Muscle of arm (tissue), 12 donors: Measurements from ENCODE around the gene LCNL1. TPM values are rescaled to one million over a fixed set of nuclear protein-coding genes. Genes with fewer than 3 reads are reported as not detected.

ENCODE experiments used
- DNase-seq: peaks from one replicate; pipeline ENCODE4 v3.0.0-alpha.2; 2013
- polyA plus RNA-seq, 12 donors: library from polyadenylated mRNA; unstranded; fragments of 120-200 nt; gene quantifications; one replicate each; pipeline ENCODE4 v1.2.1, GENCODE V29; 2013; ENCODE audit not compliant: insufficient read length in 12 of 12

Gene LCNL1
- polyA plus RNA-seq, 12 donors = 0.19 to 0.74 (median 0.54) TPM; not detected in 2

- no peak for DNase-seq
These were observed 27.3 kb downstream of the LCNL1 start for GRCh38 chr9:137009938-137010732.

- no peak for DNase-seq
These were observed 28.4 kb downstream of the LCNL1 start for GRCh38 chr9:137011156-137011555.

GRCh38 chr9:137011907-137012675 is 29.3 kb downstream of the LCNL1 start:
- no peak for DNase-seq

GRCh38 chr9:137012694-137013570 is 30.1 kb downstream of the LCNL1 start:
- no peak for DNase-seq

GRCh38 chr9:137013571-137013940 is 30.8 kb downstream of the LCNL1 start:
- no peak for DNase-seq

GRCh38 chr9:137014166-137014565 is 31.4 kb downstream of the LCNL1 start:
- DNase-seq = no peak

GRCh38 chr9:137014776-137015539 is 32.2 kb downstream of the LCNL1 start:
- DNase-seq = no peak

- DNase-seq = no peak
These were observed 32.7 kb downstream of the LCNL1 start for GRCh38 chr9:137015540-137015930.

- no peak for DNase-seq
These were observed 33.2 kb downstream of the LCNL1 start for GRCh38 chr9:137015976-137016375.

GRCh38 chr9:137016436-137016835 is 33.6 kb downstream of the LCNL1 start:
- no peak for DNase-seq

- DNase-seq = no peak
These were observed 34.3 kb downstream of the LCNL1 start for GRCh38 chr9:137017071-137017470.

GRCh38 chr9:137017791-137018497 is 35.2 kb downstream of the LCNL1 start:
- no peak for DNase-seq

- no peak for DNase-seq
These were observed 36.2 kb downstream of the LCNL1 start for GRCh38 chr9:137018761-137019559.

- DNase-seq = no peak
These were observed 37.3 kb downstream of the LCNL1 start for GRCh38 chr9:137019891-137020683.

- no peak for DNase-seq
These were observed 38.2 kb downstream of the LCNL1 start for GRCh38 chr9:137020771-137021567.

- no peak for DNase-seq
These were observed 38.8 kb downstream of the LCNL1 start for GRCh38 chr9:137021568-137021978.

GRCh38 chr9:137021979-137022661 is 39.3 kb downstream of the LCNL1 start:
- no peak for DNase-seq

GRCh38 chr9:137022662-137023008 is 39.8 kb downstream of the LCNL1 start:
- no peak for DNase-seq
